Measurements from ENCODE around the gene GAS1. TPM values are rescaled to one million over a fixed set of nuclear protein-coding genes. Genes with fewer than 3 reads are reported as not detected.

The GAS1 gene
- total RNA-seq, 2 donors from 2014 or later: 4.8 to 6.7 TPM

GRCh38 chr9:86909388-86909787 lies 37.9 kb downstream of the GAS1 start:
- Histone ChIP-seq H3K9ac (ENCODE audit: extremely low read depth, low read length, poor library complexity, severe bottlenecking) (no peak overlapping the region), H3K9me3 (ENCODE audit: control insufficient read depth, low read length) (peaks cover 29% of the 10 kb centered on the region), H3K27ac (ENCODE audit: low read depth, low read length) (no peak overlapping the region), H3K4me1 (ENCODE audit: control insufficient read depth, insufficient read depth, low read length) (no peaks in the 10 kb centered on the region), H3K36me3 (ENCODE audit: control insufficient read depth, insufficient read depth, low read length) (no peaks in the 10 kb centered on the region), H3K27me3 (ENCODE audit: control insufficient read depth, insufficient read depth, low read length, poor library complexity, severe bottlenecking) (no peaks in the 10 kb centered on the region), H3K4me3 (ENCODE audit: low read length) (no peak overlapping the region)
- Mint-ChIP-seq H3K4me1 (no peaks in the 10 kb centered on the region), H3K9me3 (peaks cover 25% of the 10 kb centered on the region), H3K36me3 (ENCODE audit: low read depth) (no peaks in the 10 kb centered on the region), H3K27me3 (ENCODE audit: insufficient read depth) (peaks cover 19% of the 10 kb centered on the region), H3K27ac (no peak overlapping the region), H3K4me3 (no peak overlapping the region)
- 100% methylated on average over 1 to 2 of the region's 2 CpGs for WGBS, 2 experiments (ENCODE audit: insufficient coverage in 1 of 2, insufficient read length in 1 of 2)
- DNase-seq: no peak
- TF ChIP-seq CTCF (conservative IDR thresholded peaks at IDR 0.05): no peak

GRCh38 chr9:86908261-86908660 lies 39.0 kb downstream of the GAS1 start:
- peaks cover 6% of the 10 kb centered on the region for H3K27me3 ChIP-seq (ENCODE audit: control insufficient read depth, insufficient read depth, low read length, poor library complexity, severe bottlenecking)
- H3K27ac Mint-ChIP-seq: no peak overlapping the region

GRCh38 chr9:86907346-86907745 lies 40.0 kb downstream of the GAS1 start:
- no peak overlapping the region for H3K27ac ChIP-seq (ENCODE audit: low read depth, low read length)
- TF ChIP-seq CTCF (conservative IDR thresholded peaks at IDR 0.05): no peak
- peaks cover 15% of the 10 kb centered on the region for H3K27me3 ChIP-seq (ENCODE audit: control insufficient read depth, insufficient read depth, low read length, poor library complexity, severe bottlenecking)
- Mint-ChIP-seq H3K27ac (no peak overlapping the region), H3K9me3 (peaks cover 25% of the 10 kb centered on the region), H3K36me3 (ENCODE audit: low read depth) (no peaks in the 10 kb centered on the region), H3K4me1 (peaks cover 13% of the 10 kb centered on the region), H3K27me3 (ENCODE audit: insufficient read depth) (peaks cover 30% of the 10 kb centered on the region), H3K4me3 (no peak overlapping the region)
- H3K9ac ChIP-seq (ENCODE audit: extremely low read depth, low read length, poor library complexity, severe bottlenecking): no peak overlapping the region
- H3K9me3 ChIP-seq (ENCODE audit: control insufficient read depth, low read length): peaks cover 29% of the 10 kb centered on the region
- H3K36me3 ChIP-seq (ENCODE audit: control insufficient read depth, insufficient read depth, low read length): no peaks in the 10 kb centered on the region
- H3K4me3 ChIP-seq (ENCODE audit: low read length): no peak overlapping the region
- WGBS, 2 experiments (ENCODE audit: insufficient coverage in 1 of 2, insufficient read length in 1 of 2): 78 to 93% methylated on average over 1 of the region's 1 CpG
- peaks cover 4% of the 10 kb centered on the region for H3K4me1 ChIP-seq (ENCODE audit: control insufficient read depth, insufficient read depth, low read length)
- no peak for DNase-seq

More at GRCh38 chr9:86908261-86908660, 39.0 kb downstream of the GAS1 start:
- H3K9me3 Mint-ChIP-seq: peaks cover 25% of the 10 kb centered on the region
- Histone ChIP-seq H3K9ac (ENCODE audit: extremely low read depth, low read length, poor library complexity, severe bottlenecking) (no peak overlapping the region), H3K4me1 (ENCODE audit: control insufficient read depth, insufficient read depth, low read length) (peaks cover 3% of the 10 kb centered on the region), H3K27ac (ENCODE audit: low read depth, low read length) (no peak overlapping the region), H3K36me3 (ENCODE audit: control insufficient read depth, insufficient read depth, low read length) (no peaks in the 10 kb centered on the region), H3K4me3 (ENCODE audit: low read length) (no peak overlapping the region), H3K9me3 (ENCODE audit: control insufficient read depth, low read length) (peaks cover 29% of the 10 kb centered on the region)
- H3K4me3 Mint-ChIP-seq: no peak overlapping the region
- TF ChIP-seq CTCF (conservative IDR thresholded peaks at IDR 0.05): no peak
- DNase-seq: no peak
- WGBS, 2 experiments (ENCODE audit: insufficient coverage in 1 of 2, insufficient read length in 1 of 2): 91 to 100% methylated on average over 2 to 3 of the region's 3 CpGs
- H3K4me1 Mint-ChIP-seq: peaks cover 7% of the 10 kb centered on the region
- no peaks in the 10 kb centered on the region for H3K36me3 Mint-ChIP-seq (ENCODE audit: low read depth)
- peaks cover 25% of the 10 kb centered on the region for H3K27me3 Mint-ChIP-seq (ENCODE audit: insufficient read depth)
